DOHH2 (cell line): Measurements from ENCODE around the gene NRXN3.

Experiments used
- H3F3A ChIP-seq: fragments of 200-600 bp; sonication (generic), shearing (Covaris generic); 2 replicates; pipeline ENCODE4 v1.6.0; 2016; ENCODE audit warnings: antibody characterized with exemption, mild to moderate bottlenecking; ENCODE audit not compliant: control insufficient read depth, insufficient read depth
- H3K27ac ChIP-seq: fragments of 200-600 bp; sonication (generic); 2 replicates; pipeline ENCODE4 v1.5.1; 2014; ENCODE audit warnings: low read depth, mild to moderate bottlenecking, low read length, moderate library complexity
- H3K27me3 ChIP-seq: fragments of 200-600 bp; sonication (generic); 2 replicates; pipeline ENCODE4 v1.6.1; 2014; ENCODE audit warnings: mild to moderate bottlenecking, low read length, mixed read lengths; ENCODE audit not compliant: control insufficient read depth
- H3K36me3 ChIP-seq: fragments of 200-600 bp; sonication (generic); 2 replicates; pipeline ENCODE4 v1.6.1; 2014; ENCODE audit warnings: mild to moderate bottlenecking, low read length, moderate library complexity, mixed read lengths; ENCODE audit not compliant: control insufficient read depth
- H3K4me1 ChIP-seq: fragments of 200-600 bp; sonication (generic); 2 replicates; pipeline ENCODE4 v1.6.1; 2014; ENCODE audit warnings: mild to moderate bottlenecking, low read length, mixed read lengths; ENCODE audit not compliant: control insufficient read depth
- H3K4me2 ChIP-seq: fragments of 200-600 bp; sonication (generic); 2 replicates; pipeline ENCODE4 v1.6.0; 2014; ENCODE audit warnings: mild to moderate bottlenecking, low read length, moderate library complexity
- H3K4me3 ChIP-seq: fragments of 200-600 bp; sonication (generic); 2 replicates; pipeline ENCODE4 v1.5.1; 2014; ENCODE audit warnings: mild to moderate bottlenecking, low read length, mixed read lengths
- H3K79me2 ChIP-seq: fragments of 200-600 bp; sonication (generic); 2 replicates; pipeline ENCODE4 v1.6.1; 2014; ENCODE audit warnings: mild to moderate bottlenecking, low read length, mixed read lengths; ENCODE audit not compliant: control insufficient read depth
- H3K9me2 ChIP-seq: fragments of 200-600 bp; sonication (generic); replicated peaks from 2 replicates; pipeline ENCODE4 v1.6.1; 2014; ENCODE audit warnings: mild to moderate bottlenecking, low read length, mixed read lengths; ENCODE audit not compliant: control insufficient read depth
- H3K9me3 ChIP-seq: fragments of 200-600 bp; sonication (generic); 2 replicates; pipeline ENCODE4 v1.6.1; 2014; ENCODE audit warnings: antibody characterized with exemption, low read length, mixed read lengths; ENCODE audit not compliant: control insufficient read depth, insufficient read depth
- H4K20me1 ChIP-seq: fragments of 200-600 bp; sonication (generic); 2 replicates; pipeline ENCODE4 v1.6.0; 2014; ENCODE audit warnings: low read depth, mild to moderate bottlenecking, antibody characterized with exemption, low read length, moderate library complexity; ENCODE audit not compliant: control insufficient read depth, insufficient read depth
- CTCF ChIP-seq: fragments of 200-600 bp; sonication (generic); IDR thresholded peaks from one replicate; pipeline ENCODE4 v1.5.1; 2014; ENCODE audit warnings: antibody characterized with exemption, mild to moderate bottlenecking, low read depth, low read length; ENCODE audit not compliant: poor library complexity, severe bottlenecking
- EZH2phosphoT487 ChIP-seq: fragments of 200-600 bp; sonication (generic); IDR thresholded peaks from 2 replicates; pipeline ENCODE4 v1.6.1; 2017; ENCODE audit warnings: borderline replicate concordance, mild to moderate bottlenecking, antibody characterized with exemption, low read length, moderate library complexity, mixed read lengths

Gene NRXN3

DNA sequence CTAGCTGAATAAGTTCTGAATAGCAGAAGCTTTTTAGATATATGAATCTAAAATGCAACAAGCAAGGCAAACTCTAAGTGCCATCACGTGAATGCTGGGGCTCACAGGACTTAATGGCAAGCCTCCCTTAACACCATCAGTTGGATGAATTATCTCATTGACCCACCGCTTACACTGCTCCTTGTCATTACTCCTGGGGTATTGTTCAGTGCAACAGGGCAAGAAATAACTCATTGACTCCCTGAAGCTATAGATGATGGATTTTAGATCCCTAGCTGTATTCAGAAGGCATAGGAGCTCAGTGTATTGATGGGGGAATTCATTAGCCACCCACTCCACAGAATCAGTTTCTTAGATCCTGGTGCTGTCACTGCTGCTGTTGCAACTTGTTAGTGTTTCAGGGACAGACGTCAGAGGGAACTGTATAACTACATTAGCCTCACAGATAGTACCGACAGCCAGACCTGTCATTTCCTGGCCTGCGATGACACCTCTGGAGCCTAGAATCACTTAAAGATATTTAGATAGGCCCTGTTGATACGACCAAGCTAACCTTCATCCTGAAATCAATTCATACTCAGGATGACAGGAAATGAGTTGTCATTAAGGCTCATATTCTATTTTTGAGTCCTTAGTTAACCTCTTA, 1305.8 kb downstream of the NRXN3 start:
- Histone ChIP-seq H4K20me1 (no peaks in the 10 kb centered on the region), H3K4me1 (no peaks in the 10 kb centered on the region), H3K79me2 (no peaks in the 10 kb centered on the region), H3F3A (no peaks in the 10 kb centered on the region), H3K27me3 (no peaks in the 10 kb centered on the region), H3K9me2 (no peaks in the 10 kb centered on the region), H3K9me3 (no peaks in the 10 kb centered on the region), H3K4me3 (no peak overlapping the region), H3K4me2 (no peak overlapping the region), H3K27ac (no peak overlapping the region), H3K36me3 (no peaks in the 10 kb centered on the region)
- no peak for TF ChIP-seq CTCF
- TF ChIP-seq EZH2phosphoT487 = no peak

- no peak overlapping the region for H3K27ac ChIP-seq
- no peaks in the 10 kb centered on the region for H3K4me1 ChIP-seq
- H4K20me1 ChIP-seq = no peaks in the 10 kb centered on the region
- H3K27me3 ChIP-seq = no peaks in the 10 kb centered on the region
- H3K36me3 ChIP-seq = no peaks in the 10 kb centered on the region
- no peak overlapping the region for H3K4me2 ChIP-seq
- no peaks in the 10 kb centered on the region for H3K79me2 ChIP-seq
- TF ChIP-seq EZH2phosphoT487 (no peak), CTCF (no peak)
- no peaks in the 10 kb centered on the region for H3K9me3 ChIP-seq
- H3F3A ChIP-seq = no peaks in the 10 kb centered on the region
- no peaks in the 10 kb centered on the region for H3K9me2 ChIP-seq
- H3K4me3 ChIP-seq = no peak overlapping the region
Measured at GRCh38 chr14:79476552-79476951, 1306.4 kb downstream of the NRXN3 start.

- no peak overlapping the region for H3K27ac ChIP-seq
- H3K4me3 ChIP-seq = no peak overlapping the region
- no peaks in the 10 kb centered on the region for H3K9me2 ChIP-seq
- H3K36me3 ChIP-seq = no peaks in the 10 kb centered on the region
- H3K79me2 ChIP-seq = no peaks in the 10 kb centered on the region
- H3K27me3 ChIP-seq = no peaks in the 10 kb centered on the region
- TF ChIP-seq EZH2phosphoT487 (no peak), CTCF (no peak)
- no peaks in the 10 kb centered on the region for H3K9me3 ChIP-seq
- no peak overlapping the region for H3K4me2 ChIP-seq
- H3K4me1 ChIP-seq = no peaks in the 10 kb centered on the region
- no peaks in the 10 kb centered on the region for H3F3A ChIP-seq
- no peaks in the 10 kb centered on the region for H4K20me1 ChIP-seq
Measured at GRCh38 chr14:79480212-79480611, 1310.0 kb downstream of the NRXN3 start.
